Stimulated activated CD4-positive, alpha-beta T cell treated with anti-CD3 and anti-CD28 coated beads, TNF-alpha, amount 100 ng/mL, for 48 hours (primary cell): ENCODE results near the gene RNF175.
"Not testable (repeated sequence)": the region's sequence is repeated elsewhere in the genome, so short reads cannot be mapped to it uniquely, and the experiment has no call there.

Experiments
- DNase-seq, 3 donors: peaks; one replicate each; pipeline ENCODE4 v3.0.0-alpha.2; 2020; ENCODE audit warnings: low read depth in 3 of 3

Gene RNF175

GRCh38 chr4:153683763-153684181 lies 76.1 kb downstream of the RNF175 start:
- no peak for DNase-seq

DNA sequence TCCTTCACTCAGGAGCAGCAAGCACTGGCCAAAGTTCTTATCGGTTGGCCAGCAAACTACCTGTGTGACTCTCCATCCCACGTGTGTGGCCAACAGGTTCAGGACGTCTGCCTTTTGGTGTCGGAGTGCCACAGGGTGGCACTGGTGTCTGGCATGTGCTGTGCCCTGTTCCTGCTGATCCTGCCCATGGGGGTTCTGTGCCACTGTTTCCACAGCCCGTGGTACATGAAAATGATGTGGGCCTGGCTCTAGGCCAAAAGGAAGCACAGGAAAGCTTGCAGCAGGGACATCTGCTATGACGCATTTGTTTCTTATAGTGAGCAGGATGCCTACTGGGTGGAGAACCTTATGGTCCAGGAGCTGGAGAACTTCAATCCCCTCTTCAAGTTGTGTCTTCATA lies 80.3 kb downstream of the RNF175 start:
- DNase-seq = no peak

- no peak for DNase-seq
Observed at GRCh38 chr4:153676984-153677383, 82.8 kb downstream of the RNF175 start.

- no peak for DNase-seq
Observed at GRCh38 chr4:153676486-153676885, 83.3 kb downstream of the RNF175 start.

- DNase-seq = no peak
Observed at GRCh38 chr4:153669838-153670237, 90.0 kb downstream of the RNF175 start.

- DNase-seq = no peak
Observed at GRCh38 chr4:153668647-153669046, 91.2 kb downstream of the RNF175 start.

DNA sequence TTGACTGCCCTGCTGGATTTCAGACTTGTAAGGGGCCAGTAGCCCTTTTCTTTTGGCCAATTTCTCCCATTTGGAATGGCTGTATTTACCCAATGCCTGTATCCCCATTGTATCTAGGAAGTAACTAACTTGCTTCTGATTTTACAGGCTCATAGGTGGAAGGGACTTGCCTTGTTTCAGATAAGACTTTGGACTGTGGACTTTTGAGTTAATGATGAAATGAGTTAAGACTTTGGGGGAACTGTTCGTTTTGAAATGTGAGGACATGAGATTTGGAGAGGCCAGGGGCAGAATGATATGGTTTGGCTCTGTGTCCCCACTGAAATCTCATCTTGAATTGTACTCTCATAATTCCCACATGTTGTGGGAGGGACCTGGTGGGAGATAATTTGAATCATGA lies 93.3 kb downstream of the RNF175 start:
- not testable (repeated sequence) for DNase-seq

DNA sequence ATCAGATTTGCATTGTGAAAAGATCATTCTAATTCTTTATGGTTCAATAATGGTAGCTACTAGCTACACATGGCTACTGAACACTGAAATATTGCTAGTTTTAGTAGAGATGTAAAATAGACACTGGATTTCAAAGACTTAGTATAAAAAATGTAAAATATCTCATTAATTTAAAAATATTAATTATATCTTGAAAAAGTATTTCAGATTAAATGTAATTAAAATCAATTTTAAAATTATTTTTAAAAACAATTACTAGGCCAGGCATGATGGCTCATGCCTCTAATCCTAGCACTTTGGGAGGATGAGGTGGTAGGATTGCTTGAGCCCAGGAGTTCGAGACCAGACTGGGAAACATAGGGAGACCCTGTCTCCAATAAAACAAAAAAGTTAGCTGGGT lies 96.2 kb downstream of the RNF175 start:
- no peak for DNase-seq

DNA sequence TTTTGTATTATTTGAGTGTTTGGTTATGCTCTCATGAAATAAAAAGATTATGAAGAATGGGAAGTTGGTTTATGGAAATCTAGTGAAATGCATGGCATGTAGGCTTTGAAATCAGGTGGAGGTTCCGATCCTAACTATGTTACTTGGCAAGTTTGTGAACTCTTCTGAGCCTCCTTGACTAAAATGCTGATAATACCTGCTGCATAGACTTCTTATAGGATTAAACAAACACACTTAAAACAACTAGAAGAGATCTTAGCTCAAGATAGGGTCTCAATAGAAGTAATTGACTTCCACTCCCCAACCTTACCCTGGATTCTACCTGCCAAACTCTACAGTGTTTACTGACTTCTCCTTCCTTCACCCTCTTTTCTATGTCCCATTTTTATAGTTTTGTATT lies 97.9 kb downstream of the RNF175 start:
- DNase-seq = no peak

- no peak for DNase-seq
Observed at GRCh38 chr4:153661215-153661822, 98.5 kb downstream of the RNF175 start.
